HepG2 (cell line): ENCODE data around the gene PLXNA4.

Experiments
- CBX1 ChIP-seq: IDR thresholded peaks from one replicate; pipeline ENCODE4 v1.6.1; 2016; ENCODE audit warnings: antibody characterized with exemption, low read depth
- FOXP1 ChIP-seq, 2 experiments: fragments of 450-650 bp in 1 of 2; IDR thresholded peaks; 2 replicates each; pipeline ENCODE4 v1.6.1; 2017 to 2018; ENCODE audit warnings: antibody characterized with exemption in 1 of 2
- HES4 ChIP-seq: sonication (generic); formaldehyde crosslinking; IDR thresholded peaks from 2 replicates; pipeline ENCODE4 v1.9.0; 2021; ENCODE audit warnings: mild to moderate bottlenecking, missing genetic modification reagents, borderline replicate concordance
- KLF16 ChIP-seq, 2 experiments: sonication (generic) in 1 of 2; formaldehyde crosslinking in 1 of 2; IDR thresholded peaks; 2 replicates each; pipeline versions ENCODE4 v1.6.1 to v1.8.0; 2016 to 2023; ENCODE audit warnings: missing genetic modification reagents in 2 of 2, missing compliant biosample characterization in 1 of 2
- POLR2A ChIP-seq, 2 experiments: IDR thresholded peaks; 2 replicates each; pipeline ENCODE4 v1.6.1; 2011; ENCODE audit warnings: low read depth in 2 of 2, low read length in 2 of 2, mild to moderate bottlenecking in 1 of 2, moderate library complexity in 1 of 2; ENCODE audit not compliant: insufficient read depth in 1 of 2
- TBP ChIP-seq: sonication (generic); formaldehyde crosslinking; IDR thresholded peaks from 2 replicates; pipeline ENCODE4 v1.5.0; 2020; ENCODE audit warnings: missing genetic modification reagents
- TCF7L2 ChIP-seq: IDR thresholded peaks from 2 replicates; pipeline ENCODE4 v1.6.1; 2011; ENCODE audit warnings: mild to moderate bottlenecking, low read depth, low read length, moderate library complexity
- TEAD3 ChIP-seq: optimal IDR thresholded peaks from 2 replicates; pipeline ENCODE3; 2016; ENCODE audit warnings: borderline replicate concordance
- TF ChIP-seq, protein P1 (sequence below): sonication (generic); formaldehyde crosslinking; IDR thresholded peaks from 2 replicates; pipeline ENCODE4 v1.5.0; 2020; ENCODE audit warnings: mild to moderate bottlenecking, missing genetic modification reagents, moderate library complexity
- TF ChIP-seq, protein P2 (sequence below): sonication (generic); formaldehyde crosslinking; IDR thresholded peaks from 2 replicates; pipeline ENCODE4 v1.4.0; 2020; ENCODE audit warnings: missing genetic modification reagents
- TF ChIP-seq, protein P3 (sequence below): sonication (generic); formaldehyde crosslinking; IDR thresholded peaks from 2 replicates; pipeline ENCODE4 v1.4.0; 2020; ENCODE audit warnings: missing genetic modification reagents
- TF ChIP-seq, protein P4 (sequence below), 2 experiments: sonication (generic) in 1 of 2; formaldehyde crosslinking in 1 of 2; IDR thresholded peaks; 2 replicates each; pipeline versions ENCODE4 v1.5.1 to v1.6.1; 2011 to 2020; ENCODE audit warnings: borderline replicate concordance in 1 of 2, low read depth in 1 of 2, low read length in 1 of 2, mild to moderate bottlenecking in 1 of 2, missing genetic modification reagents in 1 of 2, moderate library complexity in 1 of 2
- TF ChIP-seq, protein P5 (sequence below): sonication (generic); formaldehyde crosslinking; IDR thresholded peaks from 2 replicates; pipeline ENCODE4 v1.4.0; 2020; ENCODE audit warnings: missing genetic modification reagents
- TF ChIP-seq, protein P6 (sequence below): sonication (generic); formaldehyde crosslinking; IDR thresholded peaks from 2 replicates; pipeline ENCODE4 v1.4.0; 2020; ENCODE audit warnings: missing genetic modification reagents

DNA sequence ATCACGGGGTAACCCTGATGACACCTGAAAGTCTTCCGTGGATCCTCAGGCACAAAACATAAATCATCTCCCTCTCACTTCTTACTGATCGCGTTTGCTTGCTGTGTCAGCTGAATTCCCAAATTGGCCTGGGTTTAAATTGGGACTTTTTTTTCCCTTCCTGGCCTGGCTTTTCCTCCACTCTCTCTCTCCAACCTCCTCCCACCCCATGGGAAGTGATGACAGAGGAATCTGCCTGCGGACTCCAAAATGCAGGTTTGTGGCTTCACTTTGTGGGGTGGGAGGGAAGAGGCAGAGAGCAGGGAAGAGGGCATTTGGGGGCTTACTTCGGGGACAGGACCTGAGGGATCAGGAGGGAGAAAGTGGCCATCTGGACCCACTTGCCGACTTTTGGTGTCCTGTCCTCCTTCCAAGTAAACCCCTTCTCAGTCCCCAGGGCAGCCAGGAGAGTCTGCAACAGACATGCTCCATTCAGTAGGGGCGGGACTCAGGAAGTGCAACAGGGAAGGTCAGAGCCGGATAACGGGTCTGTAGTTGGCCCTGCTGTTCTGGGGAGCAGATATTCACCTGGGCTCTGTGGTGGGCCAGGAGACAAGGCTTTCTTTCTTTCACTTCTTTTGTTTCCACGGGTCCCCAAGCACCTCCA, 172.7 kb downstream of the PLXNA4 start:
- TF ChIP-seq, protein P1, sequence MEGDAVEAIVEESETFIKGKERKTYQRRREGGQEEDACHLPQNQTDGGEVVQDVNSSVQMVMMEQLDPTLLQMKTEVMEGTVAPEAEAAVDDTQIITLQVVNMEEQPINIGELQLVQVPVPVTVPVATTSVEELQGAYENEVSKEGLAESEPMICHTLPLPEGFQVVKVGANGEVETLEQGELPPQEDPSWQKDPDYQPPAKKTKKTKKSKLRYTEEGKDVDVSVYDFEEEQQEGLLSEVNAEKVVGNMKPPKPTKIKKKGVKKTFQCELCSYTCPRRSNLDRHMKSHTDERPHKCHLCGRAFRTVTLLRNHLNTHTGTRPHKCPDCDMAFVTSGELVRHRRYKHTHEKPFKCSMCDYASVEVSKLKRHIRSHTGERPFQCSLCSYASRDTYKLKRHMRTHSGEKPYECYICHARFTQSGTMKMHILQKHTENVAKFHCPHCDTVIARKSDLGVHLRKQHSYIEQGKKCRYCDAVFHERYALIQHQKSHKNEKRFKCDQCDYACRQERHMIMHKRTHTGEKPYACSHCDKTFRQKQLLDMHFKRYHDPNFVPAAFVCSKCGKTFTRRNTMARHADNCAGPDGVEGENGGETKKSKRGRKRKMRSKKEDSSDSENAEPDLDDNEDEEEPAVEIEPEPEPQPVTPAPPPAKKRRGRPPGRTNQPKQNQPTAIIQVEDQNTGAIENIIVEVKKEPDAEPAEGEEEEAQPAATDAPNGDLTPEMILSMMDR (CRISPR knock-in tag) = no peak
- TF ChIP-seq KLF16 (CRISPR knock-in tag; IDR thresholded peaks at IDR 0.05) = no peak
- no peak for TF ChIP-seq TCF7L2
- TF ChIP-seq HES4 (CRISPR knock-in tag) = no peak
- TF ChIP-seq, protein P2, sequence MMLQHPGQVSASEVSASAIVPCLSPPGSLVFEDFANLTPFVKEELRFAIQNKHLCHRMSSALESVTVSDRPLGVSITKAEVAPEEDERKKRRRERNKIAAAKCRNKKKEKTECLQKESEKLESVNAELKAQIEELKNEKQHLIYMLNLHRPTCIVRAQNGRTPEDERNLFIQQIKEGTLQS = no peak
- TF ChIP-seq, protein P3, sequence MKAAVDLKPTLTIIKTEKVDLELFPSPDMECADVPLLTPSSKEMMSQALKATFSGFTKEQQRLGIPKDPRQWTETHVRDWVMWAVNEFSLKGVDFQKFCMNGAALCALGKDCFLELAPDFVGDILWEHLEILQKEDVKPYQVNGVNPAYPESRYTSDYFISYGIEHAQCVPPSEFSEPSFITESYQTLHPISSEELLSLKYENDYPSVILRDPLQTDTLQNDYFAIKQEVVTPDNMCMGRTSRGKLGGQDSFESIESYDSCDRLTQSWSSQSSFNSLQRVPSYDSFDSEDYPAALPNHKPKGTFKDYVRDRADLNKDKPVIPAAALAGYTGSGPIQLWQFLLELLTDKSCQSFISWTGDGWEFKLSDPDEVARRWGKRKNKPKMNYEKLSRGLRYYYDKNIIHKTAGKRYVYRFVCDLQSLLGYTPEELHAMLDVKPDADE (CRISPR knock-in tag) = no peak
- no peak for TF ChIP-seq POLR2A (IDR thresholded peaks at IDR 0.05; ENCODE audit: insufficient read depth in 1 of 2, low read depth in 2 of 2, low read length in 2 of 2)
- no peak for TF ChIP-seq TBP (CRISPR knock-in tag)
- TF ChIP-seq, protein P4, sequence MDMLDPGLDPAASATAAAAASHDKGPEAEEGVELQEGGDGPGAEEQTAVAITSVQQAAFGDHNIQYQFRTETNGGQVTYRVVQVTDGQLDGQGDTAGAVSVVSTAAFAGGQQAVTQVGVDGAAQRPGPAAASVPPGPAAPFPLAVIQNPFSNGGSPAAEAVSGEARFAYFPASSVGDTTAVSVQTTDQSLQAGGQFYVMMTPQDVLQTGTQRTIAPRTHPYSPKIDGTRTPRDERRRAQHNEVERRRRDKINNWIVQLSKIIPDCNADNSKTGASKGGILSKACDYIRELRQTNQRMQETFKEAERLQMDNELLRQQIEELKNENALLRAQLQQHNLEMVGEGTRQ (IDR thresholded peaks at IDR 0.05; ENCODE audit: low read depth, low read length) = no peak
- TF ChIP-seq, protein P4 (CRISPR knock-in tag; IDR thresholded peaks at IDR 0.05; ENCODE audit: borderline replicate concordance) = no peak
- TF ChIP-seq, protein P5, sequence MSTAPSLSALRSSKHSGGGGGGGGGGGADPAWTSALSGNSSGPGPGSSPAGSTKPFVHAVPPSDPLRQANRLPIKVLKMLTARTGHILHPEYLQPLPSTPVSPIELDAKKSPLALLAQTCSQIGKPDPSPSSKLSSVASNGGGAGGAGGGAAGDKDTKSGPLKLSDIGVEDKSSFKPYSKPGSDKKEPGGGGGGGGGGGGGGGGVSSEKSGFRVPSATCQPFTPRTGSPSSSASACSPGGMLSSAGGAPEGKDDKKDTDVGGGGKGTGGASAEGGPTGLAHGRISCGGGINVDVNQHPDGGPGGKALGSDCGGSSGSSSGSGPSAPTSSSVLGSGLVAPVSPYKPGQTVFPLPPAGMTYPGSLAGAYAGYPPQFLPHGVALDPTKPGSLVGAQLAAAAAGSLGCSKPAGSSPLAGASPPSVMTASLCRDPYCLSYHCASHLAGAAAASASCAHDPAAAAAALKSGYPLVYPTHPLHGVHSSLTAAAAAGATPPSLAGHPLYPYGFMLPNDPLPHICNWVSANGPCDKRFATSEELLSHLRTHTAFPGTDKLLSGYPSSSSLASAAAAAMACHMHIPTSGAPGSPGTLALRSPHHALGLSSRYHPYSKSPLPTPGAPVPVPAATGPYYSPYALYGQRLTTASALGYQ = no peak
- TF ChIP-seq CBX1 = no peak
- TF ChIP-seq FOXP1 (IDR thresholded peaks at IDR 0.05) = no peak
- TF ChIP-seq FOXP1 (CRISPR knock-in tag; IDR thresholded peaks at IDR 0.05) = no peak
- TF ChIP-seq TEAD3 = no peak
- TF ChIP-seq, protein P6, sequence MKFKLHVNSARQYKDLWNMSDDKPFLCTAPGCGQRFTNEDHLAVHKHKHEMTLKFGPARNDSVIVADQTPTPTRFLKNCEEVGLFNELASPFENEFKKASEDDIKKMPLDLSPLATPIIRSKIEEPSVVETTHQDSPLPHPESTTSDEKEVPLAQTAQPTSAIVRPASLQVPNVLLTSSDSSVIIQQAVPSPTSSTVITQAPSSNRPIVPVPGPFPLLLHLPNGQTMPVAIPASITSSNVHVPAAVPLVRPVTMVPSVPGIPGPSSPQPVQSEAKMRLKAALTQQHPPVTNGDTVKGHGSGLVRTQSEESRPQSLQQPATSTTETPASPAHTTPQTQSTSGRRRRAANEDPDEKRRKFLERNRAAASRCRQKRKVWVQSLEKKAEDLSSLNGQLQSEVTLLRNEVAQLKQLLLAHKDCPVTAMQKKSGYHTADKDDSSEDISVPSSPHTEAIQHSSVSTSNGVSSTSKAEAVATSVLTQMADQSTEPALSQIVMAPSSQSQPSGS (CRISPR knock-in tag) = no peak
